GM18861 (cell line): Measurements from ENCODE around the gene GASK1A.
A peak's percentile ranks its signal among the peaks of the same experiment; 100 is the strongest.
"Not testable (repeated sequence)": the region's sequence is repeated elsewhere in the genome, so short reads cannot be mapped to it uniquely, and the experiment has no call there.

Experiments used
- ATAC-seq: cut with Tn5 transposase; IDR thresholded peaks from one replicate; pipeline ENCODE4 v1.9.1; 2021; ENCODE audit not compliant: unreplicated experiment

The GASK1A gene

DNA sequence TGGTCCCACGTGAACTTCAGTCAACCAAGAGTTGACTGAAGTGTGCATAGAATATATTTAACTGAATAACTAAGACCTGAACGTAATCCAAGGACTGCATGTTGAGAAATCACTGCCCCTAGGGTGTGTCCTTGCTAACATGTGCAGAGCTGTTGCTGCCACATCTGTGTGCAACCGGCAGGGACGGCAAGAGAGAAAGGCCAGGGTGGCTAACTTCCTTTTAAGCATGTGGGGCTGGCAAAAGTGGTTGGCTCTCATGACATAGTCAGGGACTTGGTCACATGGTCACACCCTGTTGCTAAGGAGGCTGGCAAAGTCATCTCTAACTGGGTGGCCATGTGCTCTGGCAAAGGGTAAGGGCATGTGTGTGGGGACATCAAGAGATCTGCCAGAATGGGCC lies 52.4 kb downstream of the GASK1A start:
- ATAC-seq = no peak

DNA sequence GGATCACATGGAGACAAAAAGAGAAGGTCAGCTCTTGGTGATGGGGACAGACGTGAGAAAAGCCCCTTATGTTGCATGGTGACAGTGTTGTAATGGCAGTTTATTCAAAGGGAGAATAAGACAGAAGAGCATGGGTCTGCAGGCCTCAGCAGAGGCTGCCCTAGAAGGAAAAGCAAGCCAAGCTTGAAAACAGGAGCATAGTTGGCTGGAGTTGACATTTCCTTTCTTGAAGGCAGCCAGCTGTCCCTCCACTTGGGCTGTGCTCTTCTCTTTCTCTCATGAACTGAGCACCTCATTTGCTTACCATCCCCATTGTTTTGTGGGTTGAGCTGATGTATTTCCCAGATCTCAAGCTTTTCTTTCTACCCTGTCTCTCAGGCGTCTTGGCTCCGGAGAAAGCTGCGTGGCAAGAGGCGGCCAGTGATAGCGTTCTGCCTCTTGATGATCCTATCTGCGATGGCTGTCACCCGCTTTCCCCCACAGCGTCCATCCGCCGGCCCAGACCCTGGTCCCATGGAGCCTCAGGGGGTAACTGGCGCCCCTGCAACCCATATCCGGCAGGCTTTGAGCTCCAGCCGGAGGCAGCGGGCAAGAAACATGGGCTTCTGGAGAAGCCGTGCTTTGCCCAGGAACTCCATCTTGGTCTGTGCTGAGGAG lies 52.9 kb downstream of the GASK1A start:
- ATAC-seq = no peak

DNA sequence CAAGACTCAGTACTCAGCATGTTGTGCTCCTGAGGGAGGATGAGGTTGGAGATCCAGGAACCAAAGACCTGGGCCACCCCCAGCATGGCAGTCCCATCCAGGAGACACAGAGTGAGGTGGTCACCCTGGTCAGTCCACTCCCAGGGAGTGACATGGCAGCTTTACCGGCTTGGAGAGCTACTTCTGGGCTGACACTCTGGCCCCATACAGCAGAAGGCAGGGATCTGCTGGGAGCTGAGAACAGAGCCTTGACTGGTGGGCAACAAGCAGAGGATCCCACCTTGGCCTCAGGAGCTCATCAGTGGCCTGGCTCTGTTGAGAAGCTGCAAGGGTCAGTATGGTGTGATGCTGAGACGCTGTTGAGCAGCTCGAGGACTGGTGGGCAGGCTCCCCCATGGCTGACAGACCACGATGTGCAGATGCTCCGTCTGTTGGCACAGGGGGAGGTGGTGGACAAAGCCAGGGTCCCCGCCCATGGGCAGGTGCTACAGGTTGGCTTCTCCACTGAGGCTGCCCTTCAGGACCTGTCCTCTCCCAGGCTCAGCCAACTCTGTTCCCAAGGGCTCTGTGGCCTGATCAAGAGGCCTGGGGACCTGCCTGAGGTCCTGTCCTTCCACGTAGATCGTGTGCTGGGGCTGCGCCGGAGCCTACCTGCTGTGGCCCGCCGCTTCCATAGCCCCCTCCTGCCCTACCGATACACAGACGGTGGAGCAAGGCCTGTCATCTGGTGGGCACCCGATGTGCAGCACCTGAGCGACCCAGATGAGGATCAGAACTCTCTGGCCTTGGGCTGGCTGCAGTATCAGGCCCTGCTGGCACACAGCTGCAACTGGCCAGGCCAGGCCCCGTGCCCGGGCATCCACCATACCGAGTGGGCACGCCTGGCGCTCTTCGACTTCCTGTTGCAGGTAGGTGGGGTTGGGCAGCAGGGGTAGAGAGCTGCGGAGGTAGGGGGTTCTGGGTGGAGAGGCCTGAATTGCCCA lies 53.8 kb downstream of the GASK1A start:
- no peak for ATAC-seq

DNA sequence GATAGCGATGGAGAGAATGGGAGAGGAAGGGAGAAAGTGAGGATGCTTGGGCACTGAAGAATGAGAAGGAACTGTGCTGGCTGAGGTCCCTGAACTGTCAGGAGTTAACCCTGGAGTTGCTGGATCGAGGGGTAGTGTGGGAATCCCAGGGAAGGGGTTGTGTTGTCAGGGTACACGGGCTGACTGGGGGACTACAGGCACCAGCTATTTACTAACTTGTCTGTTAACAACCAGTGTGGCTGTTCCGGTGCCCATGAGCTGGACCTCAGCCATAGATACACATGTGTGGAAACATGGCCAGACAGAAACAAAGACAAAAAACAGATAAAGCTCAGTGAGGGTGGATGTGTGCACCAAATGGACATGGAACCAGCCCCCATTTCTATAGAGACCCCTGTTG lies 55.1 kb downstream of the GASK1A start:
- ATAC-seq = no peak

DNA sequence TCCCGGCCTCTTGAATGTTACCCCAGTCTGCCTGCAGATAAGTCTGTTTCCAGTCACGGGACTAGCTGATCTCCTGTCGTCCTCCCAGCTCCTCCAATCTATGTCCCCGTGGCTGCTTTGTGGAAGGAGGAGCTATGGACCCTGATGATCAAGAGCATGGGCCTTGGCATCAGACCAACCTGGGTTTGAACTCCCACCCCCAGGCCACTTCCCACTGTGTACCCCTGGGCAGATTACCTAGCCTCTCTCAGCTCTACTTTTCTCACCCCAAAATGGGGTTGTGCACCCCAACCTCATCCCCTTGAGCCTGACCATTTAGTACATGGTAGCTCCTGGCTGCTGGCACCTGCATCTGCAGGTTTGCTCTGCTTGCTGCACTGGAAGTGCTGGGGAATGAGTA lies 55.8 kb downstream of the GASK1A start:
- ATAC-seq = no peak

DNA sequence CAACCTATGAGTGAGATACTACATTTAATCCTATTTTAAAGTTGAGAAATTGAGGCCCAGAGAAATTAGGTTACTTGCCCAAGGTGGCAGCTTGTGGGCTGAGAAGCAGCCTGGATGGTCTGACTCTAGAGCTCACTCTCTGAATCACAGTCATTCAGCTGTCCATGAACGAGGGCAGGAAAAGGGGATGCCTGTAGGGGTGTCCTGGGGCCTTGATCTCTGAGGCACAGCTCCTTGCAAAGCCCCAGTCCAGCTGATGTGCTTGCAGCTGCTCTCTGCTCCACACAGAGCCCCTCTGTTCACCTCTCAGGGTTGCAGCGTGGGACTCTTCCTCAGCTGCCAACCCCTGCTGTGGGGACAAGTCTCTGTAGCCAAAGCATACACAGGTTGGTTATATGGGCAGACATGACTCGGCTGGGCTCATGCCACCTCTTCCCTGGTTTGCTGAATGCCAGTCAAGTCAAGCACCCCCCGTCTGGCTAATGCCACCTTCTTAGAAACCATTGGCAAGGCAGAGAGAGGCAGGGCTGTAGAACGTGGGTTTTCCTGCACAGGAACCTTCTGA lies 56.8 kb downstream of the GASK1A start:
- no peak for ATAC-seq

DNA sequence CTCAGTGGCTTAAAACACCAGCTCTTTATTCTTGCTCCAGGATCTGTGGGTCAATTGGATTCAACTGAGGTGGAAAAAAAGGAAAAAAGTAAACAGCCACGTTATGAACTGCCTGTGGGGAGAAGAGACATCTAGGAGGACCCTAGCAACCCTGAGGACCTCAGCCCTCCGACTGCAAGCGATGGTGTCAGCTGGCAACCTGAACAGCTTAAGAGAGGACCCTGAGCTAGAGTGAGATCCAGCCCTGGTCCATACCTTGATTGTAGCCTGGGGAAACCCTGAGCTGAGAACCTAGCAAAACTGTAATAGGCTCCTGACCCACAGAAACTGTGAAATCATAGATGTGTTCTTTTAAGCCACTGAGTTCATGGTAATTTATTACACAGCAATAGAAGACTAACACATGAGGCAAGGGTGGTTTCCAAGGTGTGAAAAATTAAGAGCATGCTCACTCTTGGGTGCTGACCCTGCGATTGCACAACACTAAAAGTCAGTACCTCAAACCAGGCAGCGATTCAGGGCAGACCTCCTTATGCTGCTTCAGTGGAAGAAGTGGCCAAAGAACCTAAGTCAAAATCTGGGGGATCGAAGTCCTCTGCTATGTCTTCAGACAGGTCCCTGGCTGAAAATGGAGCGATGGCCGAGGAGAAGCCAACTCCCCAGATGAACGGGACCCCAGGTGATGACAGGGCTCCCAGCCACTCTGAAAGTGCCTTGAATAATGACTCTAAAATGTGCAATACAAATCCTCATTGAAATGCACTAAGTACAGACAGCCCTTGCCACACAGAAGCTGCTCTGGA lies 57.7 kb downstream of the GASK1A start:
- ATAC-seq = peak; percentile 38

DNA sequence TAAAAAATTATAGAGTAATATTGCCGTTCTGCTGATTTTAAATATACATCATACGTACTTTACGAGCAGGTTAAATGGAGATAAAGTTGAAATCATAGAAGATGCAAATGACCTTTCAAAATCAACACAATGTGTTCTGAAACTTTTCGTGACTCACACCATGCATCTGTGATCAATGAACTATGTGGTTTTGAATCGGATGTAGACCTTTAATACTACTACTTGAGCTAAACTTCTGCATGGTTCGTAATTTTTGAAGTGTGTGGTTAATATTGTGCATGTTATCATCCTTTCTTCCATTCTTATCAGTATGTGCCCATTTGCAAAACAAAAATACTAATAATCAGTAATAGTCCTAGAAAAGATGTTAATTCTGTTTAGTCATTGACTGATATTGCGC lies 58.9 kb downstream of the GASK1A start:
- ATAC-seq = peak; percentile 70

DNA sequence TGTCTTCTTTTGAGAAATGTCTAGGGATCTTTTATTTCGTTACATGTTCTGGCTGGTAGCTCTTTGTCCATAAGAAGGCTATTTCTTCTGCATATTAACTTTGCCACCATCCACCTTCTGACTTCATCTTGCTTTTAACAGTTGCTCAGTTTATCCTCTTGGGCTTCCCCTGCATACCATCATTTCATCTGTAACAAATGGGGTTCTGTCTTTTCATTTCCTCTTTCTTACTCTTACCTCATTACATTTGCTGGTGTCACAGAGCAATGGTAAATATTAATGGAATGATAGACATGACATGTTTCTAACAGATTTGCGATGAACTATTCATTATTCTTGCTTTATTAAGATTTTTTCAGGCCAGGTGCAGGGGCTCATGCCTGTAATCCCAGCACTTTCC lies 62.4 kb downstream of the GASK1A start:
- no peak for ATAC-seq

DNA sequence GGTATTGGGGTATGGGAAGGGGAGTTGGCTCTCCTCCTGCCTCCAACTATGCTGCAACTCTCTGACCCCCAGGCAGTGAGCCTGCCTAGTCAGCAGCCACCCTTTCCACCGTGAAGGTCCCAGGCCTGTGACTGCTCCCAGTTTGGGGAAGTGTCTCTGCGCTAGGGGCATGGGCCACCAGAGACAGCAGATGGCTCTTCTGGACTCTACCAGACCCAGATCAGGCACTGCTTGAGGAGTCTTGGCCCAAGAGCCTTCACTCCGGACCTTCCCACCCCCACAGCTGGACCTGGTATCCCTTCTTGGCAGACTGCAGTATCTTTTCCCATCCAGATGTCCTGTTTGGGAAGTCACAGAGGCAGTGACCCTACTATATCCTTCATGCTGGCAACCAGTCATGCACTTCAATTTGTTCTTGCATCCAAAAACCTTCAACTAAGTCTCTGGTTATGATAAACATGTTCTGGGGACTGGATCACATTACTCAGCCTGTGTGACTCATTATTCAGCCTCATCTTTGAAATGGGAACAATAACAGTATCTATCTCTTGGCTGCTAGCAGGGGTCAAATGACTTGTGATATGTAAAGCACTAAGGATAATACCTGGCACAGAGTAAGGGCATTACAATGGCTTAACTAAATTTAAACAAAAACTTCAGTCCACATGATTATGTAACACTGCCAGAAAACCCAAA lies 64.1 kb downstream of the GASK1A start:
- no peak for ATAC-seq

DNA sequence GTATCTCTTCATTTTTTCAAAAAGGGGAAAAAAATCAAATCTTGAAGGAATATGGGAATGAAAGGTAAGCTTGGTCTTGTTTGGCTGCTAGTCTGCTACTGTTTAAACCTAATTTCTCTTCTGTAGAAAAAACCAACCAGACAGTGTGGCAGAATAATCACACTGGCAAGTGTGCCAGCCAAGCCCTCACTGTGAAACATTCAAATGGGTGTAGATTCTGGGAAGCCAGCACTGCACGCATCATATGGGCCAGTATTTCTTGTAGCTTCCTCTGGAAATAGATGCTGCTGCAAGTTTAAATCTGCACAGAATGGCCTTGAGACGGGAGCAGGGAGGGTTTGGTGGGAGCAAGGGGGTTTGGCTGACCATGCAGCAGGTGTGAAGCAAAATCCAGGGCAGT lies 64.7 kb downstream of the GASK1A start:
- no peak for ATAC-seq

DNA sequence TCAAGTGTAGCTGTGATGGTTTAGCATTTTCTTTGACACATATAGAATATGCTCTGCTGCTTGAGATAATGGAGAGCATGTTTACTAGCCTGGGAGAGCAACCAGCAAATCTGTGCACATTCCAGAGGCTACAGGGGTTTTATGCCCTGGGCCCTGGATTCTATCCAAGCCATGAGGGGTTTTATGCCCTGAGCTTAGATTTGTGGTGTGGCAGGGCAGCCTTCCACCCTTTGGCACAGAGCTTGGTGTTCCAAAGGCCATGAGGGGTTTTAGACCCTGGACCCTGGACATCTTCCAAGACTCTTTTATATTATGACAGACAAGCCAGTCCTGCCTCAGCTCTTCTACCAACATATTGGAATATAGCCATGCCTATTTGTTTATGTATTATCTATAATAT lies 66.0 kb downstream of the GASK1A start:
- not testable (repeated sequence) for ATAC-seq

DNA sequence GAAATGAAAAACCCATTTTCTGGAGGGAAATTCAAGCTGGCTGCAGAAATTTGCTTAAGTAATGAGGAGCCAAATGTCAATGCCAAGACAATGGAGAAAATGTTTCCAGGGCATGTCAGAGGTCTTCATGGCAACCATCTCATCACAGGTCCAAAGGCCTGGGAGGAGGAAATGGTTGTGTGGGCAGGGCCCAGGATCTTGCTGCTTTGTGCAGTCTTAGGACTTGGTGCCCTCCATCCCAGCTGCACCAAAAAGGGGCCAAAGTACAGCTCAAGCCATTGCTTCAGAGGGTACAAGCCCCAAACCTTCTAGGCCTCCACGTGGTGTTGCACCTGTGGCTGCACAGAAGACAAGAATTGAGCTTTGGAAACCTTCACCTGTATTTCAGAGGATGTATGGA lies 67.5 kb downstream of the GASK1A start:
- ATAC-seq = no peak

DNA sequence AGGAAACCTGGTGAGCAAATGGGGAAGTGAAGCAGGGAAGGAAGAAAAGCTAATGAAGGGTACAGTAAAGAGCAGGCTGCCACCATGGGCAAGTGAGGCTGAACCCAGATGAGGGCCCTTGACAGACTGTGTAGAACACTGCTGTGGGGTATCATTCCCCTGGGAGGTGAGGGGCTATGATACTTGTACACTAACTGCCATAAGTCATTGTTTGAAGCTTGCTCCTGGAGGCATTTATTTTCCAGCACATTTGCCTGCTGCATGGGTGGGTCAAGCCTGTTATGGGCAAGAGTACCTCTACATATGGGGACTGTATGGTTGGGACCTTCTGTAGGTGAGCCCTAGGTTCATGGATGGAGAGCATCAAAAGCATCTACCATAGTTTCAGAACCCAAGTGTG lies 69.4 kb downstream of the GASK1A start:
- no peak for ATAC-seq

DNA sequence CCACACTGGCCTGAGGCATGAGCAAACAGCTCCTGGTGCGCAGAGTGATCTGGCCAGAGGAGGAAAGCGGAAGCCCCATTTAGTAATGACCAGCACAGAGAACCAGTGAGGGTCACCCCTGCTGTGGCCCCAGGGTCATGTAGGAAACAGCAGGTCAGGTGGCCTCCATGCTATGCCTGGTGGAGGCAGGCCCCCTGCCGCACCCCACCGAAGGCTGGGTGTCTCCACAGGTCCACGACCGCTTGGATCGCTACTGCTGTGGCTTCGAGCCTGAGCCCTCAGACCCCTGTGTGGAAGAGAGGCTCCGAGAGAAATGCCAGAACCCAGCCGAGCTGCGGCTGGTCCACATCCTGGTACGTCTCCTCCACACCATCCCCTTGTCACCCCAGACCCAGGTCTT lies 74.2 kb downstream of the GASK1A start:
- no peak for ATAC-seq

DNA sequence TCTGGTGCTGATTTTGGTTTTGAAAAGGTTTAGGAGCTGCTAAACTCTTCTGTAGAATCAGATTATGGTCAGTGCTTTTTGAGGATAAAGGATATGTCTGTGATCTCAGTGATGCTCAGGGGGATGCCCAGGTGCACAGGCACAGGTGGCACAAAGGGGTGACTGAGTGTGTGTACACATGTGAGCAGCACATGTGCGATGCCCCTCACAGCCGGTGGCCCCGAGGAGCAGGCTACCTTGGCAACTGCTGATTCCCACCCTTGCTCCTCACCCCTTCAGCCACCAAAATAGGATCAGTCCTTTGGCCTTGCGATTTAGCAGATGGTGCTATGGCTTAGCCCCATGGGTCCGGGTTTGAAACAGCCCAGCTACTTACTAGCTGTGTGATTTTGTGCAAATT lies 75.6 kb downstream of the GASK1A start:
- ATAC-seq = no peak

DNA sequence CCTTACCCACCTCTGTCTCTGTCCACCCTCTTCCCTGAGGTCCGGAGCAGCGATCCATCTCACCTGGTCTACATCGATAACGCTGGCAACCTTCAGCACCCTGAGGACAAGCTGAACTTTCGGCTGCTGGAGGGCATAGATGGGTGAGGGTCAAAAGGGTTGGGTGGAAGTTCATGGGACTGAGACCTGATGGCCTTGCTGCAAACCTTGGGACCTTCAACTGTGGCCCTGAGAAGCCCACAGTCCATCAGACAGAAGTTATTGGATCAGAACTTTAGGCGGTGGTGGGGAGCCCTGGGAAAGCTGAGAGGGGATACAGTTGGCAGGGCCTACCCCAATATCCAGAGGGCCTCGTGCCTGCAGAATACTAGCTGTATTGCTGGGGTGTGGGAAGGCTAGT lies 76.3 kb downstream of the GASK1A start:
- ATAC-seq = no peak

DNA sequence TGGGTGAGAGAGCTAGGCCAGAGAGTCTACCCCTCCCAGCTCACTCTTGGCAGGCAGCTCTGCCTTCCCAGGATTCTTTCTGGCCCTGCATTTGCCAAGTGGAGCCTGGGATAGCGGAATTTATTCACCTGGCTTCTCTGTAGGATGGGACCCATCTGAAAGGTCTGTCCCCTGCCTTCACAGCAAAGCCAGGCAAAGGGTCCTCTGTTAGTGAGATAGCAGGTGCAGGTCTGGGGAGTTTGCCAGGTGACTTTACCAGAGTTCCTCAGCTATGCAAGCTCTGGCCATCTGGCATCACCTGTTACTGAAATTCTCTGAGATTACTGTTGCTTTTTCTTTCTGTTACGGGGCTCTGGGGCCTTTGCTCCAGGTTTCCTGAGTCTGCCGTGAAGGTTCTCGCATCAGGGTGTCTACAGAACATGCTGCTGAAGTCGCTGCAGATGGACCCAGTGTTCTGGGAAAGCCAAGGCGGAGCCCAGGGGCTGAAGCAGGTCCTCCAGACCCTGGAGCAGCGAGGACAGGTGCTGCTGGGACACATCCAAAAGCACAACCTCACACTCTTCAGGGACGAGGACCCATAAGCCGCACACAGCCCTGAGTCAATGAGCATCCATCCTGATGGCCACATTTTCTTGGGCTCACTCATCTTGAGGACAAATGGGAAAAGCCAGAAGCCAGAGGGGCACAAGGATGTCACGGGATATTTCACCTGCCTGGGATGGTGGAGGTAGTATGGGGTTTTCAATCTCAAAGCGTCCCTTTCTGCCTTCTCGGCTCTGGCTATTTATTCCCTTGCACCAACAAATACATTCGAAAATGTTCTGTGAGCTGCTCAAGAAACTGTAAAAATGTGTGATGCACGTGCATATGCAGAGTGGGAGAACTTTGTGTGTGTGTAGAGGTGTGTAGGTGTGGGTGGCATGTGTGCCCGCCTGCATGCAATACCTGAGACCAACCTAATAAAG lies 77.0 kb downstream of the GASK1A start:
- ATAC-seq = no peak

DNA sequence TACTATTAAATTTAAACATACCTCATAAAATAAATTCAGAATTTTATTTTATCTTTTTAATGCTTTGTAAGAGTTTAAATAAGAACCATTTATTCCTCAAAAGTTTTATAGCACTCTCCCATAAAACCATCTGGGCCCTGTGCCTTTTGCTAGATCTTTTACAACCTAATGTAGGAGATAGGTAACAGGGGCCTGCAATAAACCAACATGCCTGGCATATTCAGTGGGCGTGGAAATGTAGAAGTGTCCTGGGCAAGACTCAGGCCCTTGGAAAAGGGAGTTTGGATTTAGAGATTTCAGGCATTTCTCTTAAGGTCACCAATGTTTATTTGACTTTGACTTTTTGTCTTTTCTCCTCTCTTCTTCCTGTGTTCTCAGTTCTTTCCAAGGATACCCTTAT lies 80.3 kb downstream of the GASK1A start:
- no peak for ATAC-seq
